ENCODE data around the gene PEX6.
"Not testable (repeated sequence)": the region's sequence is repeated elsewhere in the genome, so short reads cannot be mapped to it uniquely, and the experiment has no call there.

Gene PEX6

DNA sequence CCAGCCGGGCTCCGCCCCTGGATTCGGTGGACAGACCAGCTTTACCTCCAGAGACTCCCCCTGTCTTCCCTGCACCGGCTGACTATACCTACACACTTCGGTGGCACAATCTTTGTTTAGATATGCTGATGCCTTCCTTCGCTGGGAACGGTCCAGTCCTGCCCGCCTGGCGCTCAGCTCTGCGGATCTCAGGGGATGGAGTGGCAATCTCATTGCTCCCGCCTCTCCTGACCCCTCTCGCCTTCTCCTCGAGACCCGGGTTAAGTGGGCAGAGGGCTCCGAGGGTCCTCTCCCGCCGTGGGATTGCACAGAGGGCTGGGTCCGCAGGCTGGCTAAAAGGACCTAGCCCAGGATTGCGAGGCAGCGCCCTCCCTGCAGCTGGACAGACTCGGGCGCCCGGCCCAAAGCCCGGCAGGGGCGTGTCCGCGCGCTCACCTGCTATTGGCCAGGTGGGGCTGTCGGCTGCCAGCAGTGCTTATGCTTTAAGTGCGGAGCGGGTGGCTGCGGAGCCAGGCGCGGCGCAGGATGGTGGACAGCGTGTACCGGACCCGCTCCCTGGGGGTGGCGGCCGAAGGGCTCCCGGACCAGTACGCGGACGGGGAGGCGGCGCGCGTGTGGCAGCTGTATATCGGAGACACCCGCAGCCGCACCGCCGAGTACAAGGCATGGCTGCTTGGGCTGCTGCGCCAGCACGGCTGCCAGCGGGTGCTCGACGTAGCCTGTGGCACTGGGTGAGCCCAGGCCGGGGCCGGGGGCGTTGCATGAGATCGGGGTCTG lies 18.6 kb downstream of the PEX6 start, which contains the start of gene GNMT:
TSS of gene GNMT (plus strand) at position 512 of the 777 bp plus-strand sequence. CDS start at position 526, 14 bp downstream.
- no peak within 1 kb of the TSS for H3K4me3 ChIP-seq (ENCODE audit: low read depth in 1 of 2, low read length in 2 of 2)
- no peak within 1 kb of the TSS for H2AFZ ChIP-seq (ENCODE audit: low read depth, low read length)
- no peaks in the 10 kb centered on the region for H3K79me2 ChIP-seq (ENCODE audit: insufficient read depth, low read length)
- ATAC-seq (ENCODE audit: insufficient read depth, low read depth) (no peak), DNase-seq (no peak)
- H3K9ac ChIP-seq (ENCODE audit: low read depth, low read length): no peak within 1 kb of the TSS
- TF ChIP-seq EZH2 (IDR thresholded peaks at IDR 0.05; ENCODE audit: borderline replicate concordance, low read depth, low read length, severe bottlenecking): no peak
- TF ChIP-seq, protein P1, sequence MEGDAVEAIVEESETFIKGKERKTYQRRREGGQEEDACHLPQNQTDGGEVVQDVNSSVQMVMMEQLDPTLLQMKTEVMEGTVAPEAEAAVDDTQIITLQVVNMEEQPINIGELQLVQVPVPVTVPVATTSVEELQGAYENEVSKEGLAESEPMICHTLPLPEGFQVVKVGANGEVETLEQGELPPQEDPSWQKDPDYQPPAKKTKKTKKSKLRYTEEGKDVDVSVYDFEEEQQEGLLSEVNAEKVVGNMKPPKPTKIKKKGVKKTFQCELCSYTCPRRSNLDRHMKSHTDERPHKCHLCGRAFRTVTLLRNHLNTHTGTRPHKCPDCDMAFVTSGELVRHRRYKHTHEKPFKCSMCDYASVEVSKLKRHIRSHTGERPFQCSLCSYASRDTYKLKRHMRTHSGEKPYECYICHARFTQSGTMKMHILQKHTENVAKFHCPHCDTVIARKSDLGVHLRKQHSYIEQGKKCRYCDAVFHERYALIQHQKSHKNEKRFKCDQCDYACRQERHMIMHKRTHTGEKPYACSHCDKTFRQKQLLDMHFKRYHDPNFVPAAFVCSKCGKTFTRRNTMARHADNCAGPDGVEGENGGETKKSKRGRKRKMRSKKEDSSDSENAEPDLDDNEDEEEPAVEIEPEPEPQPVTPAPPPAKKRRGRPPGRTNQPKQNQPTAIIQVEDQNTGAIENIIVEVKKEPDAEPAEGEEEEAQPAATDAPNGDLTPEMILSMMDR (IDR thresholded peaks at IDR 0.05; ENCODE audit: borderline replicate concordance, extremely low read depth, low read length, poor library complexity, severe bottlenecking): no peak
- H3K4me1 ChIP-seq (ENCODE audit: insufficient read depth, low read length): no peaks in the 10 kb centered on the region
- H4K20me1 ChIP-seq (ENCODE audit: insufficient read depth, low read length): no peaks in the 10 kb centered on the region
- H3K27me3 ChIP-seq (ENCODE audit: insufficient read depth, low read length, poor library complexity): no peaks in the 10 kb centered on the region
- peaks cover 22% of the 10 kb centered on the region for H3K36me3 ChIP-seq (ENCODE audit: insufficient read depth, low read length)
- no peak within 1 kb of the TSS for H3K27ac ChIP-seq (ENCODE audit: low read length)
- no peak within 1 kb of the TSS for H3K4me2 ChIP-seq (ENCODE audit: insufficient read depth, low read length)
- H3K9me3 ChIP-seq (ENCODE audit: insufficient read depth, low read length, severe bottlenecking): no peaks in the 10 kb centered on the region

DNA sequence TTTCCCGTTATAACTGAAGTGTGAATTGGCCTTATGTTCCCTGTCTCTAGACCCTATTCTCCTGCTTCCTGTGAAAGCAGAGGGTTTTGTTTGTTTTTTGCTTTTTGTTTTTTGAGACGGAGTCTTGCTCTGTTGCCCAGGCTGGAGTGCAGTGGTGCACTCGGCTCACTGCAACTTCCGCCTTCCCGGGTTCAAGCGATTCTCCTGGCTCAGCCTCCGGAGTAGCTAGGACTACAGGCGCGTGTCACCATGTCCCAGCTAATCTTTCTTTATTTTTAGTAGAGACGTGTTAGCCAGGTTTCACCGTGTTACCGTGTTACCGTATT lies 19.1 kb downstream of the PEX6 start:
- Histone ChIP-seq H3K4me1 (ENCODE audit: insufficient read depth, low read length) (no peaks in the 10 kb centered on the region), H4K20me1 (ENCODE audit: insufficient read depth, low read length) (no peaks in the 10 kb centered on the region), H3K9ac (ENCODE audit: low read depth, low read length) (no peak overlapping the region), H3K36me3 (ENCODE audit: insufficient read depth, low read length) (peaks cover 17% of the 10 kb centered on the region), H2AFZ (ENCODE audit: low read depth, low read length) (no peak overlapping the region), H3K27me3 (ENCODE audit: insufficient read depth, low read length, poor library complexity) (no peaks in the 10 kb centered on the region), H3K27ac (ENCODE audit: low read length) (no peak overlapping the region), H3K9me3 (ENCODE audit: insufficient read depth, low read length, severe bottlenecking) (no peaks in the 10 kb centered on the region), H3K4me3 (ENCODE audit: low read depth in 1 of 2, low read length in 2 of 2) (no peak overlapping the region), H3K79me2 (ENCODE audit: insufficient read depth, low read length) (no peaks in the 10 kb centered on the region), H3K4me2 (ENCODE audit: insufficient read depth, low read length) (no peak overlapping the region)
- ATAC-seq (ENCODE audit: insufficient read depth, low read depth) (no peak), DNase-seq (no peak)
- TF ChIP-seq EZH2 (IDR thresholded peaks at IDR 0.05; ENCODE audit: borderline replicate concordance, low read depth, low read length, severe bottlenecking): no peak
- TF ChIP-seq, protein P1 (IDR thresholded peaks at IDR 0.05; ENCODE audit: borderline replicate concordance, extremely low read depth, low read length, poor library complexity, severe bottlenecking): no peak

DNA sequence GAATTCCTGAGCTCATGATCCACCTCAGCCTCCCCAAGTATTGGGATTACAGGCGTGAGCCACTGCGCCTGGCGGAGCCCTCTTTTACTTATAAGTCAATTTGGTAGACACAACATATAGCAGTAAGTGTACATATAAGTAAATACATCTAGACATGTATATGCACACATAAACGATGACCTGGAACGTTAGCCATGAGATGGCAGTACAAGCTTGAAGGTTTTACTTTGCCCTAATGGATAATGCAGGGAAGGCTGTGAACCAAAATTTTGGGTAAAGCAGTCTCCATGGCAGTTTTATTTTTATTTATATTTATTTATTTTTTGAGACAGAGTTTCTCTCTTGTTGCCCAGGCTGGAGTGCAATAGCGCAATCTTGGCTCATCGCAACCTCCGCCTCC lies 20.9 kb downstream of the PEX6 start:
- H4K20me1 ChIP-seq (ENCODE audit: insufficient read depth, low read length): no peaks in the 10 kb centered on the region
- no peak overlapping the region for H3K27ac ChIP-seq (ENCODE audit: low read length)
- no peak overlapping the region for H3K9ac ChIP-seq (ENCODE audit: low read depth, low read length)
- ATAC-seq (ENCODE audit: insufficient read depth, low read depth) (no peak), DNase-seq (no peak)
- no peak overlapping the region for H3K4me3 ChIP-seq (ENCODE audit: low read depth in 1 of 2, low read length in 2 of 2)
- TF ChIP-seq, protein P1 (IDR thresholded peaks at IDR 0.05; ENCODE audit: borderline replicate concordance, extremely low read depth, low read length, poor library complexity, severe bottlenecking): peak; percentile 25
- TF ChIP-seq EZH2 (IDR thresholded peaks at IDR 0.05; ENCODE audit: borderline replicate concordance, low read depth, low read length, severe bottlenecking): no peak
- H3K79me2 ChIP-seq (ENCODE audit: insufficient read depth, low read length): no peaks in the 10 kb centered on the region
- H3K36me3 ChIP-seq (ENCODE audit: insufficient read depth, low read length): 0 out of 2 replicates have a peak, but pooled peaks cover 2% of the 10 kb centered on the region
- H2AFZ ChIP-seq (ENCODE audit: low read depth, low read length): no peak overlapping the region
- H3K9me3 ChIP-seq (ENCODE audit: insufficient read depth, low read length, severe bottlenecking): no peaks in the 10 kb centered on the region
- H3K4me2 ChIP-seq (ENCODE audit: insufficient read depth, low read length): no peak overlapping the region
- H3K4me1 ChIP-seq (ENCODE audit: insufficient read depth, low read length): no peaks in the 10 kb centered on the region
- H3K27me3 ChIP-seq (ENCODE audit: insufficient read depth, low read length, poor library complexity): no peaks in the 10 kb centered on the region

DNA sequence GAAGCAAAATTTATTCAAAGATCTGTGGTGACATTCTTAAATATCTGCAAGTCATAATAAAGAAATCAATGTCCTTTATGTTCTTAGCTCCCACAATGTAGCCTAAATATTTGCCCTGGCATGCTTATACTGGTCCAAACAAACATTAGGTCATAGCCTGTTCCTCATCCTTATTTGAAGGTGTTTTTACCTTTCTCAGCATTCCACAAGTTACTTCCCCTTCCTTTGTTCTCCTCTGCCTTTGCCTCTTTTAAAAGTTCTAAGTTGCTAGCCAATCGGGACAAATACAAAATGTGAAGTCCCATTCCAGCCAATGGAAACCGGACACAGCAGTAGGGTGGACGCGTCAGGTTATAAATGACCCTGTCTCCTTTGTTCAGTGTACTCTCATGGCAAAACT lies 24.6 kb downstream of the PEX6 start:
- H3K4me2 ChIP-seq (ENCODE audit: insufficient read depth, low read length); H3K36me3 ChIP-seq (ENCODE audit: insufficient read depth, low read length); ATAC-seq (ENCODE audit: insufficient read depth, low read depth); DNase-seq; H3K9me3 ChIP-seq (ENCODE audit: insufficient read depth, low read length, severe bottlenecking); H3K27me3 ChIP-seq (ENCODE audit: insufficient read depth, low read length, poor library complexity); H3K4me3 ChIP-seq (ENCODE audit: low read depth in 1 of 2, low read length in 2 of 2); H3K4me1 ChIP-seq (ENCODE audit: insufficient read depth, low read length); H4K20me1 ChIP-seq (ENCODE audit: insufficient read depth, low read length); H3K9ac ChIP-seq (ENCODE audit: low read depth, low read length); H2AFZ ChIP-seq (ENCODE audit: low read depth, low read length); H3K79me2 ChIP-seq (ENCODE audit: insufficient read depth, low read length); H3K27ac ChIP-seq (ENCODE audit: low read length): not testable (repeated sequence)

Measured in DND-41 (cell line).